Uterus (tissue), 2 donors: ENCODE data around the gene RNU1-2.

Source experiments
- CTCF ChIP-seq, 4 experiments: fragments of 200-600 bp in 2 of 4; fragments of 450-650 bp in 2 of 4; sonication (generic) in 2 of 4; IDR thresholded peaks; one replicate each; pipeline ENCODE4 v1.5.1; 2016 to 2019; ENCODE audit warnings: antibody characterized with exemption in 4 of 4, mild to moderate bottlenecking in 2 of 4, moderate library complexity in 1 of 4
- POLR2A ChIP-seq, 2 donors: fragments of 450-650 bp; IDR thresholded peaks; one replicate each; pipeline ENCODE4 v1.6.1; 2016; ENCODE audit warnings: antibody characterized with exemption in 2 of 2, mild to moderate bottlenecking in 1 of 2, moderate library complexity in 1 of 2

- no peak for TF ChIP-seq CTCF (IDR thresholded peaks at IDR 0.05)
- TF ChIP-seq POLR2A (IDR thresholded peaks at IDR 0.05), result no peak
Observed at GRCh38 chr1:16921391-16922185, 25.8 kb downstream of the RNU1-2 start, which contains the start of gene CROCC.
